Measurements from ENCODE around the gene LDB3.

Gene LDB3

GRCh38 chr10:86664341-86665217, 3.7 kb upstream of the LDB3 start:
- no peak for DNase-seq (ENCODE audit: low read depth in 2 of 2)

DNA sequence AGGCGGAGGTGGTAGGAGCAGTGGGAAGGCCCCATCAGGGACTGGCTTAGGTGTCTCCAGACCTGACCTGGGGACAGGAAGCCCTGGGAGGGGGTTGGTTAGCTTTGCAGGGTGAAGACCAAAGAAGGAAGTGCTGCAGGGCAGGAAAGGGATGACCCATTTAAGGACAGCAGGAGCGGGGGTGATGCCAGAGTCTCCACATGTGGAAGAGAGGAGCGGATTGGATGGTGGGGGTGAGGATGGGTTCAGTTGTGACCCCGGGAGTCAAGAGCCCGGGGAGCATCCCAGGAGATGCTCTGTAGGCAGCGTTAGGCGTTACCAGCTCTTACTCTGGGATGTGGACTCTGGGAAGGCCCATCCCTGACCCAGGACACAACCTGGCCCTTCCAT, 3.1 kb upstream of the LDB3 start:
- DNase-seq (ENCODE audit: low read depth in 2 of 2), result no peak

DNA sequence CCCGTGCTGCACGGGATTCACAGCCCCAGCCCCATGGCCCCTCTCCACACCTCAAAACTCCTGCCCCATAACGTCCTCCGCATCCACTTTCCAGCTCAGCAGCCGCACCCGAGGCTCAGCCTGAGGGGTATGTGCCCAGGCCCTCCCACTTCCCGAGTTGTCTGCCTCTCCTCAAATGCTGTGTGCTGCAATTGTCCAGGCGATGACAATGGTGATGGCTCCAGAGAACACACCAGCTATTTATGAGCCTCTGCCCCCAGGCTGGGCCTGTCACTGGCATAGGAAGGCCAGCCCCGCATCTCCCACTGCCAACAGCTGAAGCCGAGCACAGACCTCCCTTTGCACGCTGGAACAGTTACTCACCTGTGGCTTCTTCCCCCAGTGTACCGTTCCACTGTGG, 2.4 kb upstream of the LDB3 start:
- DNase-seq (ENCODE audit: low read depth in 2 of 2), result no peak

DNA sequence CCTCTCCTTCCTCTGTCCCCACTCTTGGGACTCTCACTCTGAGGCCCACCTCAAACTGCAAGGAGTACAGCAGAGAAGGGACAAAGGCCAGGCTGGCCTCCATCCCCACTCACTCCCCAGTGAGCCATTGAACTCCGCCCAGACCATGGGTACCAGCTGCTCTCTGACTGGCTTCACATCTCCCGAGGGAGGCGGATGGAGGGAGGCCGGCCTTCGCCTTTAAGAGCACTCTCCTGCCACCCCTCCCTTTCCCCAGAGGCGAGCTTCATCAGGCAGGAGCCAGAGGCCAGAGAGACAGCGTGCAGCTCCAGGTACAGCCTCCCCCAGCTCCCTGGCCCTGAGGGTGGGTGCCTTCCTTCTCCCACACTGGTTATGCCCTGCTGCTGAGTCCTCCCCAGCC, 1.8 kb upstream of the LDB3 start:
- DNase-seq (ENCODE audit: low read depth in 2 of 2), result no peak

GRCh38 chr10:86667421-86668181, 710 bp upstream of the LDB3 start:
- no peak for DNase-seq (ENCODE audit: low read depth in 2 of 2)

DNA sequence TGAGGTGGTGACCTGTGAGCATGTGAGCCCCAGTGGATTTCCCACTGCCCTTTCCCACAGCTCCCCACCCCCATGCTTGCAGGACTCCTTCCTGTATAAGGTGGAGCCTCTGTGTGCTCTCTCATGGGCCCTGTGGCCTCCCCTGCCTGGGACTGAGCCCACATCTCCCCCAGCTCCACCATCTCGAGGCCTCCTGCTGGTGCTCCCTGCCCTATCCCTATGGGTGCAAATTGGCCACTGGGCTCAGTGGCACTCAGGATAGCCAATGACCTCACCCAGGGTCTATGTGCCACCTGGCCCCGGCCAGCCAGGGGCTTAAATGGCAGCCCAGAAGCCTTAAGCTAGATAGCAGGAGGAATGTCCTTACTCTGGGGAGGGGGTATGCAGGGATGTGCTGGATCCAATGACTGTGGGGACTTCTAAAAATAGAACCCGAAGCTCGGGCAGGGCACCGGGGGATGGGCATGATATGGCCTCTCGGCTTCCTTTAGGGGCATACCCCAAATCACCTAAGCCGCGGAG, 2.0 kb downstream of the LDB3 start:
- DNase-seq (ENCODE audit: low read depth in 2 of 2), result no peak

DNA sequence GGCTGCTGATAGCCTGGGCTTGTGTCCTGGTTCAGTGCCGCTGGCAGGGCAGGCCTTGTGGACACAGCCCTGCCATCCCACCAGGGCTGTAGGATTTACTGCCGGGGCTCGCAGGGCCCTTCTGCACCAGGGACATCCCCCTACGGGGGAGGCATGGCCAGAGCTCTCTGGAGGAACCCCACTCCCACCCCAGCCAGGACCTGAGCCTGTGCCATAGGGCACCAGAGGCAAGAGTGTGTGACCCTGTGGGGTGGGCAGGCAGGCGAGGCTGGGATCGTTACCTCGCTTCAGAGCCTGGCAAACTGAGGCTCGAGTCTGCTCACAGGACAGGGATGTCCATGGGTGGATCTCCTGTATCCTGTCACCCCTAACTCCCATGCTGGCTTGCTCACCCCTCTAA, 2.6 kb downstream of the LDB3 start:
- DNase-seq (ENCODE audit: low read depth in 2 of 2), result no peak

- DNase-seq (ENCODE audit: low read depth in 2 of 2), result no peak
Measured at GRCh38 chr10:86671419-86671818, 3.1 kb downstream of the LDB3 start.

GRCh38 chr10:86671985-86672710, 3.8 kb downstream of the LDB3 start:
- DNase-seq (ENCODE audit: low read depth in 2 of 2), result no peak

- no peak for DNase-seq (ENCODE audit: low read depth in 2 of 2)
Measured at GRCh38 chr10:86673216-86673826, 5.0 kb downstream of the LDB3 start.

- no peak for DNase-seq (ENCODE audit: low read depth in 2 of 2)
Measured at GRCh38 chr10:86673827-86674581, 5.7 kb downstream of the LDB3 start.

GRCh38 chr10:86674912-86675311, 6.6 kb downstream of the LDB3 start:
- DNase-seq (ENCODE audit: low read depth in 2 of 2), result no peak

- DNase-seq (ENCODE audit: low read depth in 2 of 2), result no peak
Measured at GRCh38 chr10:86677374-86677773, 9.1 kb downstream of the LDB3 start.

- no peak for DNase-seq (ENCODE audit: low read depth in 2 of 2)
Measured at GRCh38 chr10:86678999-86679792, 10.9 kb downstream of the LDB3 start.

GRCh38 chr10:86681047-86681446, 12.7 kb downstream of the LDB3 start:
- no peak for DNase-seq (ENCODE audit: low read depth in 2 of 2)

- no peak for DNase-seq (ENCODE audit: low read depth in 2 of 2)
Measured at GRCh38 chr10:86681722-86682386, 13.5 kb downstream of the LDB3 start.

DNA sequence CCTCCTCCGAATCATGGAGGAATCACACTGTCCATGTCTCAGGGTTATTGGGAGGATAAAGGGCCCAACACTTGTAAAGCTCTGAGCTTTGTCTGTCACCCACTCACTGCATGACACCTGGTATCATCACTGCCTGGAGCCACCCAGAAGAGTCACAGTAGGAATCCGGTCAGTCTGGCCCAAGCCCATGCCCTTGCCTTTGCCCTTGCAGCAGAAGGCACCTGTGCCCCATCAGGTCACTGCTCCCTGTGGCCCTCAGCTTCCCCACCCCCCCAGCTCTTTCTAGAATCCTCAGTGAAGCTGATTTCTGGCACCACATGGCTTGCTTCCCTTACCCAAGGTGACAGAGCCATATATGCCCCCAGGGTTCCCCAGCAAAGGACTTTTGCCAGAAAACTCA, 14.4 kb downstream of the LDB3 start:
- DNase-seq (ENCODE audit: low read depth in 2 of 2), result no peak

DNA sequence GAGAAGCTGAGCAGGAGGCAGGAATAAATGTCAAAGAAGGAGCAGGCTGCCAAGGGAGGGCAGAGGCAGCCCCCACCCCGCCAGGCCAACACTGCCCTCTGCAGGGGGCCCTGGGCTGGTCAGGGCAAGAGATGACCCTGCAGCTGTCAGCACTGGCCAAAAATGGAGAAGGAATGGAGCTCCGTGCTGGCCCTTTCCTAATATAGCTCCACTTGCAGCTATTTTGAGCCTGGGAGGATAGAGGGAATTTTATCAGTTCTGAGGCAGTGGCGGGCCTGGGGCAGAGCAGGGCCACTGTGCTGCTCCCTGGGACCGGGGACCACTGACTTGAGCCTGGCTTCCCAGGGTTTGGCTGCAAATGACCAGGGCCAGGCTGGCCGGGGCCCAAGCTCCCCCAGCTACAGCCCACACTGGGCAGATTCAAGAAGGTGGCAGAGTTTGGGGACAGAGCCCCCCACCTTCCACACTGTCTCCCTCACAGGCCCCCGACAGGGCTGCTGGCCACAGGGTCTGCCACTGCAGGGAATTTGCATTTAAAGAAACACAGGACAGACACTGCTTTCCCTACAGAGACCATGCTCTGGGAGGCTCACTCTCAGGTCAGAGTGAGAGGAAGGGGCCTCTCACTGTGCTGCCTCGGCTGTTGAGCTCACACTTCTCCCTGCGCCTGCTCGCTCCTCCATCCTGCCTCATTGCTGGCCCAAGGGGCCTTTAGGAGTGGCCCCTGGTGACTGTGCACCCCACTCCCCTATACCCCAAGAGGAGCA, 16.2 kb downstream of the LDB3 start:
- DNase-seq (ENCODE audit: low read depth in 2 of 2), result no peak

GRCh38 chr10:86685416-86685815, 17.1 kb downstream of the LDB3 start:
- no peak for DNase-seq (ENCODE audit: low read depth in 2 of 2)

Measured in activated CD8-positive, alpha-beta memory T cell treated with anti-CD3 and anti-CD28 coated beads for 4 hours (primary cell).